HG02798 (cell line): ENCODE data around the gene MED15.
"Not testable (repeated sequence)": the region's sequence is repeated elsewhere in the genome, so short reads cannot be mapped to it uniquely, and the experiment has no call there.

ENCODE experiments used
- ATAC-seq: cut with Tn5 transposase; IDR thresholded peaks from one replicate; pipeline ENCODE4 v1.9.1; 2021; ENCODE audit warnings: mild to moderate bottlenecking; ENCODE audit not compliant: unreplicated experiment, poor library complexity

The MED15 gene

DNA sequence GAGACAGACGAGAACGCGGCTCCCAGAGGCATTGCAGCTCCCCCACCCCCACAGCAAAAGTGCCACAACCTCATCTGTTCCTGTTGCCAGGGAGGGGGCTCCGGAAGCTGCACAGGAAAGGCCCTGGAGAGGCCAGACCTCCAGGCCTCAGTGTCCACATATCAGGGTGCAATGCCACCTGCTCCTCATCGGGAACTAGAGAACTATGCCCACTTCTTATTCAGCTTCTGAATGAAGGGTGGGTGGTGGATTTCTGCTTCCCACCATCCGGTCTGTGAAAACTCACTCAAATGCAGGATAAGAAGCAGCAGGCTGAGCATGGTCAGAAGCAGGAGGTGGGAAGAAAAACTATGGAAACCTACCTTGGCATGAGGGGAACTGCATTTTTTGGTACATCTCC, 105.9 kb downstream of the MED15 start:
- ATAC-seq: no peak

DNA sequence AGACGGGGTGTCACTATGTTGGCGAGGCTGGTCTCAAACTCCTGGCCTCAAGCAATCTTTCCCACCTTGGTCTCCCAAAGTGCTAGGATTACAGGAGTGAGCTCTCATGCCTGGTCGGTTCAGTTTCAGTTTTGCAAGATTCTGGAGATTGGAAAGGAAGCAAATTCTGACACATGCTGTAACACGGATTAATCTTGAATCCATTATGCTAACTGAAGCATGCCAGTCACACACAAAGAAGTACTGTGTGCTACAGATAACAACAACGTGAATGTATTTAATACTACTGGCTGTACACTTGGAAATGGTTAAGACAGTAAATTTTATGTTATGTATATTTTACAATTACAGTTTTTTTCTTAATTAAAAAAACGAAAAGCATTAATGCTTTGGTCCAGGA, 107.6 kb downstream of the MED15 start:
- no peak for ATAC-seq

DNA sequence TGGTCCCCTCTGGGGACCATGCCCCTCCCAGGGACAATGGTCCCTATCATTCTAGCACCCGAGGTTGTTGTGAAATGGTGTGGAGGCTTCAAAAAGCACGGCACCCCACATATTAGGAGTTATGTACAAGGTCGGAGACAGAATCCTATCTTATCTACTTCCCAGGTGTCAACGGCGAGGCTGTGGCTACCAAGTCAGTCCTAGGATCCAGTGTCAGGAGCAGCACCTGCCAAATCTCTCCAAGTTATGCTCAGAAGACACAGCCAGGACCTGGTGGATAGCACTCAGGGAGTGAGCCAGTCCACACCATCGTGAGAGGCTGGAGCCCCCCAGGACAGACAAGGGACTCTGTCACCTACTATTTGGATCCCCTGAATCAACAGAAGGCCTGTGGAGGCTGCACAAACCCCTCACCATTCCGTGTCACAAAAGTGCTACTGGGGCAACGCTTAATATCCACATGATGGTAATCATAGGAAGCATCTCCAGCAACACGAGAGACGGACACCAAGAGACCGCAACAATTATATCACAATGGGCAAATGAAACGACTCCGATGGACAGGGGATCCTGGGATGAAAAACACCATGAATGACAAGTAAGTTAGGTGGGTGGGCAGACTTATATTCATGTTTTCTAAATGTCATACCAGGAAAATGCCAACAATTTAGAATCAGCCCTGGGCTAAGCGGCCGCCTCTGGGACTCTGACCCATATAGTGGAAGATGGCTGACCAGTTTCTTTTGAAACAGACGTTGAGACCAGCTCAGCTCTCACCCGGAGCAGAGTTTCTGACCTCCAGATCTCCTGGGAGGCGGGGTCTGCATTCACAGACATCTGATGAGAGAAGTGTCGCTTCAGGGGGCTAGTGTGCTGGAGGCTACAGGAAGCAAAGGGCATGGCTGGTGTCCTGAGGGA, 108.4 kb downstream of the MED15 start:
- ATAC-seq: no peak

DNA sequence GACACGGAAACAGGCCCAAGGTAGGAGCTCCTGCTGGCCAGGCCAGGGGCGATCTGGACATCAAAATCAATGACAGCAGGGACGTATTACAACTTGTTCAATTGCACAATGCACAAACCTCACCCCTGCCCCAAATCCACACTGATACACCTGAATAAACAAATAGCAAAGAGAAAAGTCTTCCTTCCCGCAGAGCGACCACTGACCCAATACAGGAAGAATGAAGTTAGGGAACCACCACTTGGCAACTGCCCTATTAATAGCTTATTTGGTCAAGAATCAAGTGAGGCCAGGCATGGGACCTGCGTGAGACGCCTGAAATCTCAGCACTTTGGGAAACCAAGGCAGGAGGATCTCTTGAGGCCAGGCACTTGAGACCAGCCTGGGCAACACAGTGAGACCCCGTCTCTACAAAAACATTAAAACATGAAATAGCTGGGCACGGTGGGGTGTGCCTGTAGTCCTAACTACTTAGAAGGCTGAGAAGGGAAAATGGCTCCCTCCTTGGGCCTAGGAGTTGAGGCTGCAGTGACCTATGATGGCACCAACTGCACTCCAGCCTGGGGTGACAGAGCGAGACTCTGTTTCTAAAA, 109.1 kb downstream of the MED15 start:
- no peak for ATAC-seq

- ATAC-seq: no peak
These were observed 111.1 kb downstream of the MED15 start for GRCh38 chr22:20618488-20618887.

- no peak for ATAC-seq
These were observed 111.9 kb downstream of the MED15 start for GRCh38 chr22:20619045-20619892.

DNA sequence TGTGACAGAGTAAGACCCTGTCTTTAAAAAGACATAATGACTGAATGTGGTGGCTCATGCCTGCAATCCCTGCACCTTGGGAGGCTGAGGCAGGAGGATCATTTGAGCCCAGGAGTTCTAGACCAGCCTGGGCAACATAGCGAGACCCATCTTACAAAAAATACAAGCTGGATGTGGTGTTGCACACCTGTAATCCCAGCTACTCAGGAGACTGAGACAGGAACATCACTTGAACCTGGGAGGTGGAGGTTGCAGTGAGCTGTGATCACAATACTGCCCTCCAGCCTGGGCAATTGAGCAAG, 112.4 kb downstream of the MED15 start:
- ATAC-seq: not testable (repeated sequence)

DNA sequence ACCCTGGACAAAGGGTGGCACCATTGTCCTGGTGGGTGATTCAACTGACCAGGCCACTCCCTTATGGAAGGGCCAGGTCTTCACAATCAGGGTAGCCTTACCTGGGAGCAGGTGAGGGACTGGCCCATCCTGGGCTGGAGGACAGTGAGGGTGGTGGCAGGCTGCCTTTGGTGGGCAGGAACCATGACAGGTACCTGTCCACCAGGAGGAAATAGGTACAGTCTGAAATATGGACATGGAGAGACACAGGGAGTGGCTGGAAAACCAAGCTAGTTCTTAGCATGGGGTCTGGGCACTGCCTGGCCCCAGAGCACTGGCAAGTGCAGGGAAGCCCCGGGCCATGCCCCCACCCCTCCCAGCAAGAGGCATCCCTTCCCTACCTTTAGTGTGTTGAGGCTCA, 113.8 kb downstream of the MED15 start:
- no peak for ATAC-seq

GRCh38 chr22:20622650-20623339, 115.4 kb downstream of the MED15 start:
- ATAC-seq: no peak

DNA sequence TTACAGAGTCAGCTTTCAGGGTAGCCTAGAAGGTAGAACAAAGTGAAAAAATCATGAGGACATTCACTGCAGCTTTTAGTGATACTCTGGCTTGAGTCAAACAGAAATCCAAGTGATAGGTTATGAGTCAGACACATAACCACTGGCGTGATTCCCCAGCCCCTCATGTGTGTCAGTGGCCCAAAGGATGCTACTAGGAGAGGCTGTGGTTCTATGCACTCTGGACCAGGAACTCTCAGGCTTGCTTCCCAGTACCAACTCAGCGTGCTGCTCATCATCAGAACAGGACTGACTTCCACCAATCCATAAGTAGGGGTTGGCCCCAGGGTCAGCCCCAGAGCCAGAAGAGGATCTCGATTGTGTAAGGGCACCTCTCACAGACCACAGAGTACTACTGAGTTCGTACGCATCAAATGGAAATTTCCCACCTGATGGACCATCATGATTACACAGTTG, 116.8 kb downstream of the MED15 start:
- ATAC-seq: peak; percentile 81

DNA sequence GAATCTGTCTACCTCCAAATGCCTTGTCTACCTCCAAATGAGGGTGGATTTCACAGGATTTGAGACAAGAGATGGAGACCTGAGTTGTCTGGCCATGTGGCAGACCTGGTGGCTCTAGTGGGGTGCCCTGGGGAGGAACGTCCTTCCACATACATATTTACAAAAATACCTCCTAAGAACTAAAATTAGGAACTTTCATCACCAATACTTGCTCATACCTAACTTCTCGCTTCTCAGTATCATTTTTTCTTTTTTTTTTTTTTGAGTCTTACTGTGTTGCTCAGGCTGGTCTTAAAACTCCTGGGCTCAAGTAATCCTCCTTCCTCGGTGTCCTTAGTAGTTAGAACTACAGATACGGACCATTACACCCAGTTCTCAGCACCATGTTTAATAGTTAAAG, 117.9 kb downstream of the MED15 start:
- ATAC-seq: no peak

DNA sequence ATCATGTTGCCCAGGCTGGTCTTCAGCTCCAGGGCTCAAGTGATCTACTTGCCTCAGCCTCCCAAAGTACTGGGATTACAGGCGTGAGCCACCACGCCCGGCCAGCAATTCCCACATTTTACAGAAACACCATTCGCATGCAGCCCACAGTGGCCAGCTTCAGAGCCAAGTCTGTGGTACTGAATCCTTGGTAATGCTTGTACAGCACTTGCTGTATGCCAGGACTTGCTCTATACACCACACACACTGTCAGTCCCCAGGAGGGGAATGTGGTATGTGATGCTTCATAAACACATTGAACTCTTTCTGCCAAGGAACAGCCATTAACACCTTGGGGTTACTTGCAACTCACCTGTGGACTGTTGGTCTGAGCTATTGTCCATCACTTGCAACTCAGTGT, 119.4 kb downstream of the MED15 start:
- no peak for ATAC-seq

GRCh38 chr22:20627432-20627831, 120.0 kb downstream of the MED15 start:
- no peak for ATAC-seq

- ATAC-seq: no peak
These were observed 120.9 kb downstream of the MED15 start for GRCh38 chr22:20628081-20628939.

DNA sequence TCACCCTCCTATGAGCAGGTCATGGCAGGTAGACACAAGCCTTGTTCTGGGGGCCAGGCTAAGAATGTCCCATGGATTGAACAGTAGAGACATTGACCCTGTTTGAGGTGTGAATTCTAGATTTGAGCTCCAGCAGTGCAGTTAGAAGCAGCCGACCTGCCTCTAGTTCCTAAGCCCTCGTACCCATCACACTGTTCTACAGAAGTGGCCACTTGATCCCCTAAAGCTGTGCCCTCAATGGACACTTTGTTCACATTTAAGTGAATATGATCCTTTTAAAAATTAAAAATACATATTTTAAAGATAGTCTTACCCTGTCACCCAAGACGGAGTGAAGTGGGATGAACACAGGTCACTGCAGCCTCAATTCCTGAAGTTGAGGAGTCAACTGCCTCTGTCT, 122.0 kb downstream of the MED15 start:
- ATAC-seq: no peak

GRCh38 chr22:20630873-20631617, 123.6 kb downstream of the MED15 start:
- no peak for ATAC-seq

DNA sequence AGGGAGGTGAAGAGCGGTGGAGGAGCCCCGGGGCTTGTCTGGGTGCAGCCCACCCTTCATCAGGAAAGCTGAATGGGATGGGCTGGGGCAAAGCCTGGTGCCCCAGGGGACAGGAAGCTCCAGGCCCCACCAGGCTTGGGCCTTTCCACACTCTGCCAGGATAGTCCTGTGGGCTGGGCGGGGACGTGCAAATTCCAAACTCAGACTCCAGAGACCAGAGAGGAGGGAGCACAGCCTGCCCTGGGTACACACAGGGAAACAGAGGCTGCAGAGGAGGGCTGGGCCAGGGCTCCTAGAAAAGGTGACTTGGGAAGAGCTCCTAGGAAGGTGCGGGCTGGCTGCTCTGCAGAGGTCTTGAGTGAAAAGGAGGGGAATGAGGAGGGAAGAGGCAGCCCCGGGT, 124.7 kb downstream of the MED15 start:
- ATAC-seq: no peak

- ATAC-seq: no peak
These were observed 125.1 kb downstream of the MED15 start for GRCh38 chr22:20632518-20632917.
